Activated effector memory CD4-positive, alpha-beta T cell treated with anti-CD3 and anti-CD28 coated beads, Interleukin-2, amount 50 U/mL, for 16 hours (primary cell): ENCODE results near the gene GLP1R.
"Not testable (repeated sequence)": the region's sequence is repeated elsewhere in the genome, so short reads cannot be mapped to it uniquely, and the experiment has no call there.

Experiments
- DNase-seq: peaks from one replicate; pipeline ENCODE4 v3.0.0-alpha.2; 2020

Gene GLP1R

GRCh38 chr6:39088331-39088730 is 39.8 kb downstream of the GLP1R start:
- DNase-seq, result no peak

GRCh38 chr6:39090036-39090435 is 41.5 kb downstream of the GLP1R start:
- DNase-seq, result no peak

DNA sequence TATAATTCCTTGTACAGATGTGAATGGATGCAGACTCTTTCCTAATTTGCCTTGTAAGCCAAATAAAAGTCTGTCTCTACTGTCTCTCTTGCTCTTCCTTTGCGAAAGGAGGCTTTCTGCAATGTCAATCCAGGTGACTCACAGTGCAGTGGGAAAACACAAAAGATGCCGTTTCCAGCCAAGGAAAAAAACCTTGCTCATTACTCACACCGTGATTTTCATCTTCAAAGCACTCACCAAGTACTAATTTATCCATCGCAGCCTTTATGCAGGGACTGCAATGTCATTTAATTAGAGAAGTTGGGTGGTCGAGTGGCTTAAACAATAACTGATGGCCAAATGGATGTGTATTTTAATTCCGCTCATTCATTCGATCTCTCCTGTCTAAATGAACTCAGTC is 42.6 kb downstream of the GLP1R start:
- no peak for DNase-seq

DNA sequence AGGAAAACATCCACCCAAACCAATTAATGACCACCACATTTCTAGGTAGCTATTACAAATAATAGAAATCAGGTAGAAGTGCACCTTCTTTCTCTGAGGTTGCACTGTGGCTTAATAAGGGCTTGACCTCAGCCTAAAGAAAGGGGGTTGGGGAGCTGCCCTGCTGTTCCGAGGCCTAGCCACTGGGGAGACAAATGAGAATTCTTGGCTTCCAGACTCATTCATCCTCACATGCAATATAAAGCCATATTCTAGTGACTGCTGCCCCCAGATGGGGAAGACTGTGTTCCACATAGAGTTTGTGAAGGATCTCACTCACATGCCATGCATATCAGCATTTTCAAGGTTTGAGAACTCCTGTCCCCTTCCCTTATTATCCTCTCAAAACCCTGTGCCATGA is 43.5 kb downstream of the GLP1R start:
- no peak for DNase-seq

DNA sequence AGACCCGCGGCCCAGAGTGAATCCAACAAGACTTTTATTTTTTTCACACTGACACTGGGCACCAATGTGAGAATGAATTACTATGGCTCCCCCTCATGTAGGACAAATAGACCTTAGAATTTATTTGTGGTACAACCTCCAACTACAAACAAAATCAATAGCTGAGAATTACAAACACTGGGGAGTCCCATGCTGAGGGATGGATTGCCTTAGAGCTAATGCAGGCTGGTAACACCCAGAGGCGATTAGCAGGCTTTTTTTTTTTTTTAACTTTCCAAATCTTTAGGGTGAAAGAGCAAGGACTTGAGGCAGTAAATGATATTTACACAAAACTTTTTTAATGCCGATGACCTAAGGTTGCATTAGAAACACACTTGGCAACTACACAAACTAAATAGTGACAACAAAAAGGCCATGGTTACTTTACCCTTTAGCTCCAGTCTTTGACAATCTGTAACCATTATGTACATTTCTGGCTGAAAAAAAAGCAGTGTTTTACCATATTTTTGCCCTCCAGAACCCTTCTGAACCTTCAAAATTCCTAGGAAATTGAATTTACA is 44.6 kb downstream of the GLP1R start:
- no peak for DNase-seq

GRCh38 chr6:39095578-39095977 is 47.0 kb downstream of the GLP1R start:
- DNase-seq, result no peak

DNA sequence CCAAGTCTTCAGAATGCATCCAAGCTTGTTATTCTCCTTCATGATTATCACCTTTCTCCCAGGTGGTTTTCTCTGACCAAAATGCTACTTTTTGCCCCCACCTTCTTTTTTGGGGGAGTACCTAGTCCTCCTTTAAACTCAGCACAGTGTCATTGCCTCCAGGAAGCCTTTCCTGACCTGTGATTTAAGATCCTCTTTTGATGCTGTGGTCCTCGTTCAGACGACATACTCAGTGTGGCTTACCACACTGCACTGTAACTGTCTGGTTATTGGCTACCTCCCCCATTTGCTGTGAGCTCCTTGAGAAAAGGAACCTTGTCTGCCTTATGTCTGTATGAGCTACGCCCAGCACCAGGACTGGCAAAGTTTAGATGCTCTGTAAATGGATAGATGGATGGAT is 51.8 kb downstream of the GLP1R start:
- DNase-seq, result no peak

DNA sequence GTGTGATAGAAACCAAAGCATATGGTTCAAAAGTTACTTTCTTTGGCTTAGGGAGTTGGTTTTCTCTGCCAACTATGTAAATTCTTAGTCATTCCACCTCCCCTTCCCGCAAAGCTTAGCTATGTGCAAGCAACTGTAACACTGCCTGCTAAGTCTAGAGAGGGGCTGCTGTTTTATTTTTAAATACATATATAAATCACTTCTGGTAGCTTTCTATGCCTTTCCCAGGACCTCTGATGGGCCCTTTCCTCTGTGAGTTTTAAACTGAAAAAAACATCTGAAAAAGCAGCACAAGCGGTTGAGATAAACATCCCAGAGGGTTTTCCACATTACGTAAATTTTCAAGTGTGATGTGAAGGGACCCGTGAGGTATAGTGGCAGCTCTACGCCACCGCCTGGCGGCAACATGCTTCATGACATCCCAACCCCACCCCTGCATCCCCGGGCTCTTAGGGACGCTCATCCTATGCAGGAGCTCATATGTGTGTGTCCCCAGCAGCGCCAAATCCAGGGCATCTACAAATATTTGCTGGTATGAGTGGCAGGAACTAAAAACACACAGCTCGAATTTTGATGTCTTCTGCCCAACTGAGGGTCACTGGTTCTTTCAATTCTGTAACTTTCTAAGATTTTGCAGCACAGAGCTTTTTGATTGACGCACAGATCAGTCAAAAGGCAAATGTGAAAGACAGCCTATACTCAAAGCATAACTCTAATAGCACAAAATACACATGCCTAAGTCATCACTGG is 53.7 kb downstream of the GLP1R start:
- no peak for DNase-seq

DNA sequence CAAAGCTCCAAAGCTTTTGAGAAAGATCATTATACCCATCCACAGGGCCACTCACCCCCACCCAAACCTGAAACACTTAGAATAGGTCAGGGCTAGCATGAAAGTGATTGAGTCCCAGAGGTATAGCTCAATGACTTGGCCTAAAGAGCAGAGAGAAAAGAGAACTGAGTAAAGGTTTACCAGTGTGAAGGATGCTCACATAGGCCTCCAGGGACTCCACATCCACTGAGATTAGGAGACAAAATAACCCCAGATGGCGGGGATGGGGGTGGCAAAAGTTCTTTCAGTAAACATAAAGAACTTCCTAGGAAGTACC is 54.2 kb downstream of the GLP1R start:
- no peak for DNase-seq

- DNase-seq, result no peak
Measured at GRCh38 chr6:39104528-39104927, 55.9 kb downstream of the GLP1R start.

DNA sequence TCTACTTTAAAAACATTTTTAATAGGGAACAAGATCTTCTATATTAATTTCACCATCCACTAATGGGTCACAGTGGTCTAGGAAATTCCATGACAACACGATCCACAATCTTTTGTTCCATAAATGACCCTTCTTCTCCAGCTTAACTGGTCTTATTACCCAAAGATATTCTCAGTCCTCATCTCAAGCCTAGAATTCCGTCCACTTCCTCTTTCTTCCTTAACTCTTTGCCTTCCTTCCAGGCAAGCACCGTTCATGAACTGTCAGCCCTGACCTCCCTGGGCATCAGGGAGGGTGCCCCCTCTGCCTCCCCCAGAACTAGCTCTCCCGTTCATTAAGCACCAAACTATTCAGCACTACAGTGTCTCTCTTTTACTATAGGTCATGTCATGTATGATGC is 58.5 kb downstream of the GLP1R start:
- no peak for DNase-seq

GRCh38 chr6:39107641-39108040 is 59.1 kb downstream of the GLP1R start:
- no peak for DNase-seq

- no peak for DNase-seq
Measured at GRCh38 chr6:39108041-39108839, 59.7 kb downstream of the GLP1R start.

- no peak for DNase-seq
Measured at GRCh38 chr6:39111280-39111679, 62.7 kb downstream of the GLP1R start.

DNA sequence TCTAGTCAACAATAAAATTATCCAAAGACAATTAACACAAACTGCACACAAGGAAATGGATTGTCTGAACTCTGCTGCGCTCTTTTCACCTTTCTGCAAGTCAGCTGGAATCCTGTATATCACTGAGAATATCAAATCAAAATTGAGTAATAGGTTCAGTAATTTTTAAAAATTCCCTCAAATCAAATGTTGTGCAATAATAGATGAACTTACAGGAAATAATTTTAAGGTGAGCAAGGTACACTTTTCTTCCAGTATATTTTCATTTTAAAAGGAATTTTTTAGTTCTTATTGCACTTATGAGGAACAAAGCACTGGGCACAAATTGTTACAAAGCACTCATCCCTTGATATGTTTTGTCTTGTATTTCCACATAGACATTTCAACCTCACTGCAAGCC is 65.2 kb downstream of the GLP1R start:
- no peak for DNase-seq

DNA sequence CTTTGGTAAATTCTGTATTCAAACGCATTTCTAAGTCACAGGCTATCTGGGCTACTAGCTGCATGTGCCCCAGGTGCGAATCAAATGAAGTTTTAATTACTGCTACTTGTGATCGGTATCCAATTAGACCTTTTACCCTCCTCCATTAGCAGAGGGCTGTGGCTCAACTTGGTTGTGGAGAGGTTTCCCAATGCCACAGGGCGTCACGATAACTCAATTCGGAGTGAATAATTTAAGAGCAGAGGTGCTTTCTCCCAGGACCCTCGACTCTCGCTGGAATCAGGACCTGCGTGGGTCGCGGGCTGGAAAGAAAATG is 65.8 kb downstream of the GLP1R start:
- DNase-seq, result no peak

- peak; percentile 96 for DNase-seq
Measured at GRCh38 chr6:39114704-39115599, 66.4 kb downstream of the GLP1R start, which contains the start of gene SAYSD1. Gene SAYSD1 (minus strand): TSS chr6:39115186. CDS start chr6:39115089, 97 bp downstream.

GRCh38 chr6:39118921-39119320 is 70.3 kb downstream of the GLP1R start:
- no peak for DNase-seq

DNA sequence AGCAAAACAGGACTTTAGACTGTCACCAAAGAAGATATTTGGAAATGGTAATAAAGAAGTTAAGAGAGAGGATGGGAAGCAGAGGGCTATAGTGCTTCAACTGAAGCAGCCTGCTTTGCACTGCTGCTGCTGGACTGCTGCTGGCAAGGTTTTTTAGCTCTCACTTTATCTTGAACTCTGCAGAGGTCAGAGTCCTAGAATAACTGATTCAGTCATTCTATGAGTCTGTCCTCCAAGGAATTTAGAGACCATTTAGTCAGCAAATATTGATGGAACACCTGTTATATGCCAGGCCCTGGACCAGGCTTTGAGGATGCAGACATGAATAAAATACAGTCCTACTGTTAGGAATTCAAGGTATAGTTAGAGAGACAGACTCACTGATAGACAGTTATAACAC is 75.5 kb downstream of the GLP1R start:
- no peak for DNase-seq

- DNase-seq, result no peak
Measured at GRCh38 chr6:39128106-39128505, 79.5 kb downstream of the GLP1R start.

DNA sequence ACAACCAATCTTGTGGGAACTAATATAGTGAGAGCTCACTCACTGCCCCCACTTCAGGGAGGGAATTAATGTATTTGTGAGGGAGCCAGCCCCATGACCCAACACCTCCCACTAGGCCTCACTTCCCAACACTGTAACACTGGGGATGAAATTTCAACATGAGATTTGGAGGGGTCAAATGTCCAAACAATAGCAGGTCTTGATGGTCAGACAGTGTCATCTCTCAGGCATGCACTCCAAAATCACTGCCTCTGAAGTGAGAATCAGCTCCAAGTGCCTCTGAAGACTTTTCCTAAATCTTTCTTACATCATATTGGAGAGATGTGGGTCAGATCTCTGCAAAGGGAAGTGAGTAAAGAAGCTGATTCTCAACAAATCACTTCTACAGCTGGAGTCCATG is 80.3 kb downstream of the GLP1R start:
- no peak for DNase-seq

- DNase-seq, result no peak
Measured at GRCh38 chr6:39130691-39131090, 82.1 kb downstream of the GLP1R start.

DNA sequence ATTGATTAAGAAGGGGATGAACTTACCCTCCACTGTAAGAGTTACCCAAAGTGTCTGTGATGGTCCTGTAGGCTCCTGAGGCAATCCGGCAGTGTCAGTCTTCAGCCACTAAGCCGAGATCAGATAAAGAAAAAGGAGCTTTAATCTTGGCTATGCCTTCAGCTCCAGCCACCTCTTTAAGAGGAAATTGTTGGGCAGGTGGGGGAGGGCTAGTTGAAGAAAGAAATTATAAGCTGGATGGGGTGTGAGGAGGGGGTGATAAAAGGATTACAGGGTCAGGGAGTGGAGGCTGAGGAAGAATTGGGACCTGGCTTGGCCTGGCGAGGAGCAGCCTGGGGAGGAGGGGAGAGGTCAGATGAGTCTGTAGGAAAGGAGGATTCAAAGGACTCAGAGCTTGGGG is 86.2 kb downstream of the GLP1R start:
- DNase-seq, result not testable (repeated sequence)
